ACC112 (cell line): Measurements from ENCODE around the gene SLIT3.

Experiments used
- H2AFZ ChIP-seq: fragments of 200-600 bp; sonication (generic); one replicate; pipeline ENCODE4 v1.6.0; 2017; ENCODE audit warnings: antibody characterized with exemption, low read length; ENCODE audit not compliant: unreplicated experiment
- H3K27ac ChIP-seq: fragments of 200-600 bp; sonication (generic); 2 replicates; pipeline ENCODE4 v1.5.1; 2014; ENCODE audit warnings: low read depth, mild to moderate bottlenecking, antibody characterized with exemption, low read length, moderate library complexity
- H3K27me3 ChIP-seq: fragments of 200-600 bp; sonication (generic); 2 replicates; pipeline ENCODE4 v1.6.1; 2014; ENCODE audit warnings: mild to moderate bottlenecking, antibody characterized with exemption, low read length, moderate library complexity, mixed read lengths; ENCODE audit not compliant: insufficient read depth
- H3K36me3 ChIP-seq: fragments of 200-600 bp; sonication (generic); 2 replicates; pipeline ENCODE4 v1.6.1; 2016; ENCODE audit warnings: mild to moderate bottlenecking, antibody characterized with exemption, low read length, moderate library complexity, mixed read lengths; ENCODE audit not compliant: insufficient read depth
- H3K4me1 ChIP-seq: fragments of 200-600 bp; sonication (generic); one replicate; pipeline ENCODE4 v1.6.1; 2016; ENCODE audit warnings: low read length, mixed read lengths; ENCODE audit not compliant: insufficient read depth, unreplicated experiment, control insufficient read depth
- H3K4me3 ChIP-seq: fragments of 200-600 bp; sonication (generic); 2 replicates; pipeline ENCODE4 v1.5.1; 2014; ENCODE audit warnings: mild to moderate bottlenecking, low read depth, low read length
- H3K79me2 ChIP-seq: fragments of 200-600 bp; sonication (generic); one replicate; pipeline ENCODE4 v1.6.0; 2016; ENCODE audit warnings: low read length; ENCODE audit not compliant: control insufficient read depth, unreplicated experiment, insufficient read depth

The SLIT3 gene

DNA sequence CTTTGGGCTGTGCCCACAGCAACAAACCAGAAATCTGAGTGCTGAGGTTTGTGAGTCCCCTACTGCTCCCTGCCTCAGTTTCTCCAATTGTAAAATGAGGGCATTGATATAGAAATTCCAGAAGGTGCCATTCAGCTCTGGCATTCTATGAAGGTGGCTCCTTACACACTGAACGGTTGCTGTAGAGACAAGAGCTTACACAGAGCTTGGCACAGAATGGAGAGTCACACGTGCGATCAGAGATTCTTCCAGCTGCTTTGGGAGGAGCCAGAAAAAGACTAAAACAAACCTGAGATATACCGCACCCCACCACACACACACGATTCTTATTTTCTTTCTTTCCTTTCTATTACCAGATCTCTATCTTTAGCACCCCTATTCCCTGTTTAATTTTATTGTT lies 122.7 kb downstream of the SLIT3 start:
- no peaks in the 10 kb centered on the region for H3K36me3 ChIP-seq
- no peak overlapping the region for H2AFZ ChIP-seq
- no peaks in the 10 kb centered on the region for H3K27me3 ChIP-seq
- no peaks in the 10 kb centered on the region for H3K79me2 ChIP-seq
- H3K27ac ChIP-seq, result no peak overlapping the region
- no peaks in the 10 kb centered on the region for H3K4me1 ChIP-seq
- no peak overlapping the region for H3K4me3 ChIP-seq

DNA sequence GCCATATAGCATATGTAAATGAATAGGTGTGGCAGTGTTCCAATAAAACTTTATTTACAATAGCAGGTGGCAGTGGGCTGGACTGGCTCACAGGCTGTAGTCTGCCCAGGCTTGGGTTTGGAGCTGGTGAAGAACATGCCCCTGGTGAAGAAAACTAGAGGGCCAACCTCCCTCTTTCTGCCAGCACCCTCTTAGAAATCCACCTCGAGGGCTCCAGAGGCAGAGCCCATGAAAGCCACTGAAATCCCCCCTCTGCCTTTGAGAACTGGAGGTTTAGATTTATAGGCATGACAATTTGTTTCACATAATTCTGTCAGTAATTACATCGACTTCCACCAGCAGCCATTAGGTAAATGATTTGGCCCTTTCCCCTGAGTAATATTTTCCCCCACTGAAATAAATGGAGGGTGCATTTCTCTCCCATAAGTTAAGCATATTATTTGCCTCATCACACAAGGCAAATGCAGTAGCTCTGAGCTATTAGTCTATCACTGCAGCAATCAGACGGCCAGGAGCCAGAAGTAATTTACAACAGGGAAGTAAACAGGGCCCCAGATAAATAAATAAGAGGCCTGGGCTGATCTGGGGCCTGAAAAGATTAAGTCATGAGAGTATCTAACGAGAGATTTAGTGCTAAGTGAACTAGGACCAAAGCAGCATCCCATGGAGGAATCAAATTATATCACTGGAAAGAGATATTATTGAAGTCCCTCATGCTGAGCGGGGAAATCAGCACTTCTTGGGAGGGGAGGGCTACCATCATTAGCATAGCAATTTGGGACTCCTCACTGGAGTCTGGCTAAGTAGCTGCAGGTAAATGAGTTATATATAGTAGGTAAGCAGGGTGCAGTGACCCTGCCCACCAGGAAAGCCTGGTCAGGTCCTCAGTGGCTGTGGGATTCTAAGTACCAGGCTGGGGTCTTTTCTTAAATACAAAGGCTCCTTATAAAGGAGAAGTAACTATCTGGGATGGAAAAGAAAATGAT lies 123.9 kb downstream of the SLIT3 start:
- Histone ChIP-seq H3K27me3 (no peaks in the 10 kb centered on the region), H3K36me3 (no peaks in the 10 kb centered on the region), H3K79me2 (no peaks in the 10 kb centered on the region), H3K27ac (no peak overlapping the region), H3K4me1 (no peaks in the 10 kb centered on the region), H3K4me3 (no peak overlapping the region), H2AFZ (no peak overlapping the region)

DNA sequence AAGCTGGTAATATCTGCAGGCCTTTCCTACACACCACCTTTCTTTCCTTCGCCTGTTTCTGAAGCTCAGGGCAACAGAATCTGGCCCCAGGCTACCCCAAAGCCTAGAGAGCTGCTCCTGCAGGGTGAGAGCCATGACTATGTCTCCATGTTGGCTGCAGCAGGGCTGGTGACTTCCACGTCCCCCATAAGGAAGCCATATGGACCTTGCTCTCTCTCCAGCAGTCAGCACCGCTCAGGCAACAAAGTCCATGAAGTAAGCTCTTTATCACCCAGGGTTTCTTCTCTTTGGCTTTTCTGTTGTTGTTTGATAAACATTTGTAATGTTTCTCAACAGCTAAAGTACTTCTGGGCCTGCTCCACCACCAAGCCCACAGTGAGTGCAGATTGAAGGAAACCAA lies 125.2 kb downstream of the SLIT3 start:
- no peaks in the 10 kb centered on the region for H3K79me2 ChIP-seq
- H3K27me3 ChIP-seq, result no peaks in the 10 kb centered on the region
- no peaks in the 10 kb centered on the region for H3K36me3 ChIP-seq
- H2AFZ ChIP-seq, result no peak overlapping the region
- no peaks in the 10 kb centered on the region for H3K4me1 ChIP-seq
- H3K27ac ChIP-seq, result no peak overlapping the region
- H3K4me3 ChIP-seq, result no peak overlapping the region

GRCh38 chr5:169174923-169175322 lies 126.0 kb downstream of the SLIT3 start:
- Histone ChIP-seq H3K36me3 (no peaks in the 10 kb centered on the region), H2AFZ (no peak overlapping the region), H3K4me1 (no peaks in the 10 kb centered on the region), H3K79me2 (no peaks in the 10 kb centered on the region), H3K4me3 (no peak overlapping the region), H3K27ac (no peak overlapping the region), H3K27me3 (no peaks in the 10 kb centered on the region)

DNA sequence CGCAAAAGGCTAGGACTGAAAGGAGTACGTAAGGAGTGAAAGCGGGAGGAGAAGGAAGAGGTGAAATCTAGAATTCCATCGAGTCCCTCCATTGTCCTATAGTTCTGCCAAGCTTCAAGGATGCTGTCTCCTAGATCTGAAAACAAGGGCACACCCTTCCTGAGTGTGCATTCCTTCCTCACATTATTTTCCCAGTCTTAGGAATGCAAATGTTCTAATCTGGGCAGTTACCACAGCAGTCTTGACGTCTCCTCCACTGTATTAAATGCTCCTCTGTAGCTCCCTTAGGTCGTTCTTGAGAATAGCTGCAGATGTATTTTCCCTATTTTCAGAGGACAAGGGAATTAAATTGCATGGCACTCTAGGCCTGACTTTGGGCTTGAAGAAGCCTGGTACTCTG lies 127.6 kb downstream of the SLIT3 start:
- Histone ChIP-seq H3K79me2 (no peaks in the 10 kb centered on the region), H3K36me3 (no peaks in the 10 kb centered on the region), H3K27me3 (no peaks in the 10 kb centered on the region), H2AFZ (no peak overlapping the region), H3K27ac (no peak overlapping the region), H3K4me3 (no peak overlapping the region), H3K4me1 (no peaks in the 10 kb centered on the region)

DNA sequence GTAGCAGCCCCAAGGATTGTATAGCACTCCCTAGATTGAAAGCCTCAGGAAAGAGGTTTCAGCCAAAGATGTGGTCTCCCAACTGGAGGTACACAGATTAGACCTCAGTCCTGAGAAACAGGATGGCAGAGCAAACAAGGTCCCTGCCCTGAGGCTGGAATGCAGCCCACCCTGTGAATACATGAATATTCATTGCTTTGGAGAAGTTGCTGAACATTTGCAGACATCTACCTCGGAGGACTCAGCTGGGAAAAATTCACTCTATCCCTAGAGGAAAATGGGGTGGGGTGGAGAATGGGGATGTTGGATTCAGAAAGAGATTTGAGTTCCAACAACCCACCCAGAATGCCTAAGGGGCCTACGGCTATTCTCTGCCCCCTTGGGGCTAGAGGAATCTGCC lies 129.4 kb downstream of the SLIT3 start:
- Histone ChIP-seq H2AFZ (no peak overlapping the region), H3K4me3 (no peak overlapping the region), H3K27me3 (no peaks in the 10 kb centered on the region), H3K4me1 (no peaks in the 10 kb centered on the region), H3K79me2 (no peaks in the 10 kb centered on the region), H3K27ac (no peak overlapping the region), H3K36me3 (no peaks in the 10 kb centered on the region)

DNA sequence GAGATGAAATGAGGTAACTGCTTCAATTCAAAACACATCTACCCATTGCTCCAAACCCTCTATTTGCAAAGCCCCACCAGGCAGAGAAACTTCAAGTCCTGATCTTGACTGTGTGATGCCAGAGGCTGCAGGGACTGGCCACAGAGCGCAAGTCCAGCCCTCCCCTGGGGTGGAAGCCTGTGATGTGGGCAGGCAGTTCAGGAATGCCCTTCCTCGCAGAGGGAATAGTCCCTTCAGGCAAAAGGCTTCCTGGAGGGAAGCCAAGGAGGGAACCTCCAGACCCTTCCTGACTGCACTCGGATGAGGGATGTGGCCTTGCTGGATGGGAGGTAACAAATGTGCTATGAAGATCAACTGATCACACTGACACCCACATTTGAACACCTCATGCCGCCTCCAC lies 131.2 kb downstream of the SLIT3 start:
- Histone ChIP-seq H3K4me3 (no peak overlapping the region), H3K4me1 (peaks cover 5% of the 10 kb centered on the region), H3K27ac (no peak overlapping the region), H2AFZ (no peak overlapping the region), H3K27me3 (no peaks in the 10 kb centered on the region), H3K36me3 (no peaks in the 10 kb centered on the region), H3K79me2 (no peaks in the 10 kb centered on the region)

GRCh38 chr5:169168280-169168679 lies 132.7 kb downstream of the SLIT3 start:
- Histone ChIP-seq H3K79me2 (no peaks in the 10 kb centered on the region), H3K4me1 (peaks cover 18% of the 10 kb centered on the region), H3K36me3 (no peaks in the 10 kb centered on the region), H2AFZ (no peak overlapping the region), H3K4me3 (no peak overlapping the region), H3K27ac (no peak overlapping the region), H3K27me3 (no peaks in the 10 kb centered on the region)

- Histone ChIP-seq H3K27ac (no peak overlapping the region), H3K4me1 (peaks cover 35% of the 10 kb centered on the region), H3K79me2 (no peaks in the 10 kb centered on the region), H2AFZ (no peak overlapping the region), H3K27me3 (no peaks in the 10 kb centered on the region), H3K4me3 (no peak overlapping the region), H3K36me3 (no peaks in the 10 kb centered on the region)
Measured at GRCh38 chr5:169166078-169166477, 134.9 kb downstream of the SLIT3 start.

GRCh38 chr5:169165052-169165451 lies 135.9 kb downstream of the SLIT3 start:
- Histone ChIP-seq H3K27ac (peak overlapping the region; percentile 55; the same call in 1 of the 2 replicates), H3K79me2 (no peaks in the 10 kb centered on the region), H3K4me1 (peaks cover 44% of the 10 kb centered on the region), H2AFZ (no peak overlapping the region), H3K27me3 (no peaks in the 10 kb centered on the region), H3K4me3 (no peak overlapping the region), H3K36me3 (no peaks in the 10 kb centered on the region)

GRCh38 chr5:169164481-169164925 lies 136.4 kb downstream of the SLIT3 start:
- peak overlapping the region; percentile 16 for H2AFZ ChIP-seq
- H3K4me3 ChIP-seq, result no peak overlapping the region
- H3K79me2 ChIP-seq, result no peaks in the 10 kb centered on the region
- no peaks in the 10 kb centered on the region for H3K27me3 ChIP-seq
- peak overlapping the region; percentile 55 for H3K27ac ChIP-seq
- peaks cover 46% of the 10 kb centered on the region for H3K4me1 ChIP-seq
- no peaks in the 10 kb centered on the region for H3K36me3 ChIP-seq
